HG02938 (cell line): Measurements from ENCODE around the gene SLC35D1.
"Not testable (repeated sequence)": the region's sequence is repeated elsewhere in the genome, so short reads cannot be mapped to it uniquely, and the experiment has no call there.

Experiments
- ATAC-seq: cut with Tn5 transposase; IDR thresholded peaks from one replicate; pipeline ENCODE4 v1.9.1; 2021; ENCODE audit warnings: mild to moderate bottlenecking, moderate library complexity; ENCODE audit not compliant: unreplicated experiment

The SLC35D1 gene

GRCh38 chr1:66993076-66993475, 60.9 kb downstream of the SLC35D1 start:
- no peak for ATAC-seq

GRCh38 chr1:66985835-66986234, 68.1 kb downstream of the SLC35D1 start:
- ATAC-seq: no peak

- ATAC-seq: peak; percentile 91
Measured at GRCh38 chr1:66984491-66984890, 69.5 kb downstream of the SLC35D1 start.

GRCh38 chr1:66982561-66983260, 71.2 kb downstream of the SLC35D1 start:
- no peak for ATAC-seq

- ATAC-seq: no peak
Measured at GRCh38 chr1:66981679-66982078, 72.3 kb downstream of the SLC35D1 start.

- no peak for ATAC-seq
Measured at GRCh38 chr1:66980745-66981367, 73.1 kb downstream of the SLC35D1 start.

GRCh38 chr1:66979621-66980020, 74.3 kb downstream of the SLC35D1 start:
- not testable (repeated sequence) for ATAC-seq

- ATAC-seq: no peak
Measured at GRCh38 chr1:66978201-66978600, 75.7 kb downstream of the SLC35D1 start.

- no peak for ATAC-seq
Measured at GRCh38 chr1:66968574-66968973, 85.4 kb downstream of the SLC35D1 start.

- not testable (repeated sequence) for ATAC-seq
Measured at GRCh38 chr1:66966188-66966873, 87.6 kb downstream of the SLC35D1 start.

- ATAC-seq: no peak
Measured at GRCh38 chr1:66957938-66958337, 96.0 kb downstream of the SLC35D1 start.

GRCh38 chr1:66954208-66954607, 99.7 kb downstream of the SLC35D1 start:
- peak; percentile 85 for ATAC-seq

- no peak for ATAC-seq
Measured at GRCh38 chr1:66951513-66951912, 102.4 kb downstream of the SLC35D1 start.
